Transverse colon (tissue), 4 donors: ENCODE data around the gene ST8SIA5.

ENCODE experiments used
- POLR2A ChIP-seq: fragments of 450-650 bp; IDR thresholded peaks from one replicate; pipeline ENCODE4 v1.6.1; 2016; ENCODE audit warnings: antibody characterized with exemption, mild to moderate bottlenecking, moderate library complexity
- POLR2AphosphoS5 ChIP-seq, 3 donors: sonication (generic); formaldehyde crosslinking; IDR thresholded peaks; one replicate each; pipeline ENCODE4 v1.6.1; 2016; ENCODE audit warnings: antibody characterized with exemption in 3 of 3
- TF ChIP-seq, protein P1 (sequence below), 5 experiments: fragments of 200-600 bp in 3 of 5; fragments of 450-650 bp in 2 of 5; sonication (generic) in 3 of 5; IDR thresholded peaks; 1 replicate in 2 of 5; 2 replicates in 3 of 5; pipeline ENCODE4 v1.5.1; 2016 to 2017; ENCODE audit warnings: antibody characterized with exemption in 5 of 5, inconsistent platforms in 3 of 5, mild to moderate bottlenecking in 2 of 5, moderate library complexity in 1 of 5

GRCh38 chr18:46756559-46757201, at the start of gene ST8SIA5:
- TF ChIP-seq POLR2A (no peak), POLR2AphosphoS5 (IDR thresholded peaks at IDR 0.05) (no peak)
- TF ChIP-seq, protein P1, sequence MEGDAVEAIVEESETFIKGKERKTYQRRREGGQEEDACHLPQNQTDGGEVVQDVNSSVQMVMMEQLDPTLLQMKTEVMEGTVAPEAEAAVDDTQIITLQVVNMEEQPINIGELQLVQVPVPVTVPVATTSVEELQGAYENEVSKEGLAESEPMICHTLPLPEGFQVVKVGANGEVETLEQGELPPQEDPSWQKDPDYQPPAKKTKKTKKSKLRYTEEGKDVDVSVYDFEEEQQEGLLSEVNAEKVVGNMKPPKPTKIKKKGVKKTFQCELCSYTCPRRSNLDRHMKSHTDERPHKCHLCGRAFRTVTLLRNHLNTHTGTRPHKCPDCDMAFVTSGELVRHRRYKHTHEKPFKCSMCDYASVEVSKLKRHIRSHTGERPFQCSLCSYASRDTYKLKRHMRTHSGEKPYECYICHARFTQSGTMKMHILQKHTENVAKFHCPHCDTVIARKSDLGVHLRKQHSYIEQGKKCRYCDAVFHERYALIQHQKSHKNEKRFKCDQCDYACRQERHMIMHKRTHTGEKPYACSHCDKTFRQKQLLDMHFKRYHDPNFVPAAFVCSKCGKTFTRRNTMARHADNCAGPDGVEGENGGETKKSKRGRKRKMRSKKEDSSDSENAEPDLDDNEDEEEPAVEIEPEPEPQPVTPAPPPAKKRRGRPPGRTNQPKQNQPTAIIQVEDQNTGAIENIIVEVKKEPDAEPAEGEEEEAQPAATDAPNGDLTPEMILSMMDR (IDR thresholded peaks at IDR 0.05) = no peak
